LNCAP (cell line): ENCODE data around the gene SSTR3.

Source experiments
- TF ChIP-seq, protein P1 (sequence below): fragments of 450-650 bp; IDR thresholded peaks from 2 replicates; pipeline ENCODE4 v1.5.1; 2017; ENCODE audit warnings: mild to moderate bottlenecking

SSTR3 gene

DNA sequence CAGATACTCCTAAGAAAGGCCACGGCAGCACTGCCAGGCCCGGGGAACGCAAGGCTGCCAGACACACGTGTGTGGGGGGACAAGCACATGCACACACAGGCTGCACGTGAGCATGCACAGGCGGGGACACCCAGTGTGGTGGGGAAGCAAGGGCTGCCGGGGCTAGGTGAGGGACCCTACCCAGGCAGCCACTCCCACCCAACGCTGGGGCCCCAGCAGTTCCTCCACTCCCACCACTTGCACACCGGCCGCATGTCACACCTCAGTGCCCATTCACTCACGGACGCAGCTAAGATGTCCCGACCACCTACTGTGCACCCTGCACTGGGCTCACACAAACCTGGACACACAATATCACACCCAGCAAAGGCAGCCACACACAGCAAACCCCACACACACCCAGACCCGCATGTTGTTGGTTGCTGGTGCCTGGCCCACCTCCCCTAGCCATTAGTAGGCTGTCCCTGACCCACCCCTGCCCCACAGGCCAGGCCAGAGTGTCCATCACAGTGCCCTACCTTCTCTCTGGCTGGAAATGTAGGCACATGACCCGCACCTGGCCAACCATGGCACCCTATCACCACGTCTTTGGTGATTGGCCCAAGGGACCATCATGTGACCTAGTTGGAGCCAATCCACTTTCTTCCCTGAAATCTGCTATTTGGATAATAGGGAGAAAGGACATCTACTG is 8.8 kb downstream of the SSTR3 start:
- TF ChIP-seq, protein P1, sequence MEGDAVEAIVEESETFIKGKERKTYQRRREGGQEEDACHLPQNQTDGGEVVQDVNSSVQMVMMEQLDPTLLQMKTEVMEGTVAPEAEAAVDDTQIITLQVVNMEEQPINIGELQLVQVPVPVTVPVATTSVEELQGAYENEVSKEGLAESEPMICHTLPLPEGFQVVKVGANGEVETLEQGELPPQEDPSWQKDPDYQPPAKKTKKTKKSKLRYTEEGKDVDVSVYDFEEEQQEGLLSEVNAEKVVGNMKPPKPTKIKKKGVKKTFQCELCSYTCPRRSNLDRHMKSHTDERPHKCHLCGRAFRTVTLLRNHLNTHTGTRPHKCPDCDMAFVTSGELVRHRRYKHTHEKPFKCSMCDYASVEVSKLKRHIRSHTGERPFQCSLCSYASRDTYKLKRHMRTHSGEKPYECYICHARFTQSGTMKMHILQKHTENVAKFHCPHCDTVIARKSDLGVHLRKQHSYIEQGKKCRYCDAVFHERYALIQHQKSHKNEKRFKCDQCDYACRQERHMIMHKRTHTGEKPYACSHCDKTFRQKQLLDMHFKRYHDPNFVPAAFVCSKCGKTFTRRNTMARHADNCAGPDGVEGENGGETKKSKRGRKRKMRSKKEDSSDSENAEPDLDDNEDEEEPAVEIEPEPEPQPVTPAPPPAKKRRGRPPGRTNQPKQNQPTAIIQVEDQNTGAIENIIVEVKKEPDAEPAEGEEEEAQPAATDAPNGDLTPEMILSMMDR, result no peak

DNA sequence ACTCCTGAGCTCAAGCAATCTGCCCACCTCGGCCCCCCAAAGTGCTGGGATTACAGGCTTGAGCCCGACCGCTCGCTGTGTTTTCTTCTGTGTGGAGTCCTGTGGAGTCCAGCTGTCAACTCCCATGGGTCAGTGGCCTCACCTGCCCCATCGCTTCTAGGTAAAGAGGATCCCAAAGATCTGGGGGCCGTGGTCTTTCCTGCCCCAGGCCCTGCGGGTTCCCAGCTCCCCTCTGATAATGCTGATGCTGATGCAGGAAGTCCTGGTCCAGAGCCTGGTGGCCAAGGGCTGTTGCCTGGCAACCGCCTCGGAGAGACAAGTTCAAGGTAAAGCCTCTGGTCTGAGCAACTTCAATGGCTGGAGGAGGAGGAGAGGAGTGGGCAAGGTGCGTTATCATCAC is 9.6 kb downstream of the SSTR3 start:
- TF ChIP-seq, protein P1, result no peak

GRCh38 chr22:37202001-37202555 is 10.2 kb downstream of the SSTR3 start:
- TF ChIP-seq, protein P1, result no peak

DNA sequence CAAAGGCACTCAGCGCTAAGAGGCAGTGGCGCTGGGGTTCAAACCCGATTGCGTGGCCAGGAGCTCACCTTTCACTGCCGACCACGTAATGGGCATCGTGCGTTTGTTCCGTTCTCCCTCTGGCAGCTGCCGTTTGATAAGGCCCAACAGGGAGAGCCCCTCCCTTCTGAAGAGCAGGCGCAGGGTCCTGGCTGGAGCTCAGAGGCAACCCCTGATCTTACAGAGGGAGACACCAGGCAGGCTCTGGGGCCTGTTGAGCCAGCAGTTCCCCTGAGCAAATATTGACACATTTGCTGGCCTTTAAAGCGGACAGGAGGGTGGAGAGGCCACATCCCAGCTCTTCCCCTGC is 12.5 kb downstream of the SSTR3 start:
- TF ChIP-seq, protein P1, result 0 out of 2 replicates have a peak, but pooled peaks have one; percentile 16

- TF ChIP-seq, protein P1, result peak; percentile 97
Measured at GRCh38 chr22:37199103-37199759, 13.0 kb downstream of the SSTR3 start.

- TF ChIP-seq, protein P1, result peak; percentile 84
Measured at GRCh38 chr22:37198258-37199102, 13.8 kb downstream of the SSTR3 start.

- TF ChIP-seq, protein P1, result no peak
Measured at GRCh38 chr22:37197451-37198257, 14.6 kb downstream of the SSTR3 start.
